ENCODE results near the gene SLC35E2B.
"Not testable (repeated sequence)": the region's sequence is repeated elsewhere in the genome, so short reads cannot be mapped to it uniquely, and the experiment has no call there.

- TF ChIP-seq CTCF, POLR2A (IDR thresholded peaks at IDR 0.05): not testable (repeated sequence)
Observed at GRCh38 chr1:1704284-1704957, 11.8 kb upstream of the SLC35E2B start.

All from vagina (tissue), 2 donors.